Measurements from ENCODE around the gene INPP5F.

DNA sequence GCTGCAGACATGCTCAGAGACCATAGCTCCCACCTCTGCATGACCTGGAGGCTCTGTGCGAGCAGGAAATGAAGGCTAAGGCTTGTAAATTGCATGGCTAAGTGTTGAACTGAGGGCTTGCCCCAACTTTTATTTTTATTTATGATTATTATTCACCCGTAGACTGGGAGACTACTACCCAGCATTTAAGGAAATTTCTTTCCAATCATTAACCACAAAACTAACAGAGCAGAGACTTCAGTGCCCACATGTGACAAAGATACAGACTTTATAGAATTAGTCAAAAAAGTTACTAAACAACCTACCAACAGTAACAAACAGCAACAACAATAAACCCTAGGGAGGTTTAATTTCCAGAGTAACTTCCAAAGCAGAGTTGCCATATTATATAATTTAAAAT, 107.1 kb downstream of the INPP5F start:
- no peak for TF ChIP-seq YY1 (IDR thresholded peaks at IDR 0.05; ENCODE audit: insufficient read depth, insufficient read length)
- TF ChIP-seq SUZ12 (IDR thresholded peaks at IDR 0.05; ENCODE audit: extremely low read depth, insufficient read depth, insufficient read length): no peak
- no peak for TF ChIP-seq ZNF274 (IDR thresholded peaks at IDR 0.05; ENCODE audit: low read depth, low read length)

Measured in NT2/D1 (cell line).